Sigmoid colon (tissue), 7 donors: Measurements from ENCODE around the gene CIC. TPM values are rescaled to one million over a fixed set of nuclear protein-coding genes. Genes with fewer than 3 reads are reported as not detected.

Experiments used
- DNase-seq: peaks from one replicate; pipeline ENCODE4 v3.0.0-alpha.2; 2019
- H3K27ac ChIP-seq, 4 donors: fragments of 200-600 bp; sonication (generic); one replicate each; pipeline ENCODE4 v1.5.1; 2016 to 2019; ENCODE audit warnings: mild to moderate bottlenecking in 1 of 4
- H3K27me3 ChIP-seq, 3 donors: fragments of 200-600 bp; sonication (generic); one replicate each; pipeline ENCODE4 v1.5.1; 2019; ENCODE audit warnings: mild to moderate bottlenecking in 1 of 3
- H3K36me3 ChIP-seq, 4 donors: fragments of 200-600 bp; sonication (generic); one replicate each; pipeline ENCODE4 v1.5.1; 2016 to 2019
- H3K4me1 ChIP-seq, 4 donors: fragments of 200-600 bp; sonication (generic); one replicate each; pipeline ENCODE4 v1.5.1; 2017 to 2019
- H3K4me3 ChIP-seq, 4 donors: fragments of 200-600 bp; sonication (generic); one replicate each; pipeline ENCODE4 v1.5.1; 2017 to 2019; ENCODE audit warnings: mild to moderate bottlenecking in 2 of 4, moderate library complexity in 1 of 4
- H3K9me3 ChIP-seq, 4 donors: fragments of 200-600 bp in 3 of 4; sonication (generic) in 3 of 4; one replicate each; pipeline versions ENCODE4 v1.5.1 to v1.6.1; 2013 to 2019
- CTCF ChIP-seq, 4 experiments: fragments of 450-650 bp in 3 of 4; fragments of 200-600 bp in 1 of 4; IDR thresholded peaks; one replicate each; pipeline ENCODE4 v1.5.1; 2016 to 2019; ENCODE audit warnings: antibody characterized with exemption in 4 of 4, mild to moderate bottlenecking in 3 of 4, moderate library complexity in 2 of 4
- EP300 ChIP-seq, 4 donors: sonication (generic); formaldehyde crosslinking; IDR thresholded peaks; one replicate each; pipeline ENCODE4 v1.6.1; 2017; ENCODE audit warnings: antibody characterized with exemption in 4 of 4
- POLR2A ChIP-seq, 2 donors: fragments of 450-650 bp; IDR thresholded peaks; one replicate each; pipeline ENCODE4 v1.6.1; 2016; ENCODE audit warnings: antibody characterized with exemption in 2 of 2, mild to moderate bottlenecking in 2 of 2, moderate library complexity in 2 of 2
- POLR2AphosphoS5 ChIP-seq, 4 donors: sonication (generic); formaldehyde crosslinking; IDR thresholded peaks; one replicate each; pipeline ENCODE4 v1.6.1; 2017; ENCODE audit warnings: antibody characterized with exemption in 4 of 4
- WGBS, 2 donors: extraction: QIAGEN DNeasy Blood & Tissue Kit; methylation state at CpG; one replicate each; pipeline ENCODE4 v1.1.7; 2013; 5-methylcytosine and 5-hydroxymethylcytosine counted together
- intact Hi-C: fragments of 100-400 bp; cut with DNase I; formaldehyde crosslinking; loops from one replicate; pipeline ENCODE4 v1.15.1; 2023
- polyA plus RNA-seq, 3 donors: library from polyadenylated mRNA; stranded (reverse); fragments of 200-250 nt; gene quantifications; one replicate each; pipeline ENCODE4 v1.2.3, GENCODE V29; 2013
- total RNA-seq, 4 donors: library from RNA; depleted of rRNA; stranded (reverse); fragments of >200 nt; gene quantifications; one replicate each; pipeline ENCODE4 v1.1.0, GENCODE V29; 2016
- donor health status: healthy with polysubstance abuse.
- donor health status: Bipolar disorder and iron deficiency.
- donor health status: healthy.

CIC gene
- total and polyA plus RNA-seq, 7 donors, result 8.4 to 42.1 (median 20.0) TPM

- 1% methylated on average over 71 of the region's 71 CpGs for WGBS, 2 donors
- Histone ChIP-seq H3K4me1 (peaks cover 0 to 63% (median 51%) of the 10 kb centered on the region in 4 donors), H3K36me3 (peaks cover 11 to 17% (median 15%) of the 10 kb centered on the region in 4 donors), H3K9me3 (no peaks in the 10 kb centered on the region), H3K27me3 (no peaks in the 10 kb centered on the region), H3K27ac (peak overlapping the region; percentile 99 to 100 (median 100)), H3K4me3 (peak overlapping the region; percentile 84 to 100 (median 98))
- intact Hi-C loops, result loop anchor here (2.0 kb wide), 1 partner anchor 27 kb away; no protein-coding TSS in a partner anchor
- peak; percentile 89 for DNase-seq
- TF ChIP-seq EP300 (IDR thresholded peaks at IDR 0.05) (no peak), POLR2AphosphoS5 (IDR thresholded peaks at IDR 0.05) (peak; percentile 53 to 76 (median 64)), POLR2A (IDR thresholded peaks at IDR 0.05) (peak in 1 of 2 donors; percentile 15), CTCF (IDR thresholded peaks at IDR 0.05) (no peak)
These were observed 15.6 kb upstream of the CIC start for GRCh38 chr19:42253245-42254088.

DNA sequence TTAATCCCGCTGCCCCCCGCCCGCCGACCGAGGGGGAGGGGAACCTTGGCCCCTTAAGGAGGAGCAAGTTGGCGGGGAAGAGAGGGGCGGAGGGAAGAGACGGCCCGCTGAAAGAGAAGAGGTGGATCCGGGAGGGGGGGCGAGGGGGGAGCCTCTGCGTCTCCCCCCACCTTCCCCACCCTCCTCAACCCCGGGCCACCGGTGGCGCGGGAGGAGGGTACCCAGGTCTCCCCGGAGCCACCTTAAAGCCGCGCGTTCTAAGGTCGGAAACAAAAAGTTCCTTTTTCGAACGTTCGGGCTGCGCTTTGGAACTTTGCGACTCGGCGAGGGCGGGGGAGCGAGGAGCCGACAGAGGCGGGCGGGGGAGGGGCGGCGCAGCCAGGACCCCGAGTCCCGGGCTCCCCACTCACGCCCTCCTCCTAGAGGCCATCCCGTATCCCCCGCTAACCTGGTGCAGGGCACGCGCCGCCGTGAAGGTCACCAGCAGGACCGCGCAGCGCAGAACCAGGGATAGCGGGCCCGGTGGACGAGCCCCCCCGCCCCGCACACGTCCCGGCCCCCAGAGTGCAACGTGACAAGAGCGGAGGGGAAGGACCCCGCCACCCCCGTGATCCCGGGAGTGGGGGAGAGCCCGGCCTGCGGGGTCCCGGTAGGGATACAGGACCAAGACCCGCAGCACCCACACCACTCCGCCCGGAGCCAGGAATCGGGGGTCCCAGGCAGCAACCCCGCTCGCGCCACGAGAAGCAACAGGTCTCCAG lies 14.8 kb upstream of the CIC start:
- WGBS, 2 donors, result 0 to 1% methylated on average over 69 to 70 of the region's 70 CpGs
- Histone ChIP-seq H3K9me3 (no peaks in the 10 kb centered on the region), H3K36me3 (peaks cover 3 to 9% (median 7%) of the 10 kb centered on the region in 4 donors), H3K4me3 (peak overlapping the region; percentile 84 to 100 (median 98)), H3K4me1 (peaks cover 0 to 58% (median 47%) of the 10 kb centered on the region in 4 donors), H3K27ac (peak overlapping the region; percentile 99 to 100 (median 100)), H3K27me3 (no peaks in the 10 kb centered on the region)
- TF ChIP-seq EP300 (IDR thresholded peaks at IDR 0.05), result no peak
- TF ChIP-seq POLR2AphosphoS5 (IDR thresholded peaks at IDR 0.05), result peak; percentile 45 to 76 (median 70)
- TF ChIP-seq POLR2A (IDR thresholded peaks at IDR 0.05), result peak in 1 of 2 donors; percentile 29
- TF ChIP-seq CTCF (IDR thresholded peaks at IDR 0.05), result no peak
- intact Hi-C loops, result loop anchor here (2.0 kb wide), 1 partner anchor 27 kb away; no protein-coding TSS in a partner anchor
- DNase-seq, result peak; percentile 91

DNA sequence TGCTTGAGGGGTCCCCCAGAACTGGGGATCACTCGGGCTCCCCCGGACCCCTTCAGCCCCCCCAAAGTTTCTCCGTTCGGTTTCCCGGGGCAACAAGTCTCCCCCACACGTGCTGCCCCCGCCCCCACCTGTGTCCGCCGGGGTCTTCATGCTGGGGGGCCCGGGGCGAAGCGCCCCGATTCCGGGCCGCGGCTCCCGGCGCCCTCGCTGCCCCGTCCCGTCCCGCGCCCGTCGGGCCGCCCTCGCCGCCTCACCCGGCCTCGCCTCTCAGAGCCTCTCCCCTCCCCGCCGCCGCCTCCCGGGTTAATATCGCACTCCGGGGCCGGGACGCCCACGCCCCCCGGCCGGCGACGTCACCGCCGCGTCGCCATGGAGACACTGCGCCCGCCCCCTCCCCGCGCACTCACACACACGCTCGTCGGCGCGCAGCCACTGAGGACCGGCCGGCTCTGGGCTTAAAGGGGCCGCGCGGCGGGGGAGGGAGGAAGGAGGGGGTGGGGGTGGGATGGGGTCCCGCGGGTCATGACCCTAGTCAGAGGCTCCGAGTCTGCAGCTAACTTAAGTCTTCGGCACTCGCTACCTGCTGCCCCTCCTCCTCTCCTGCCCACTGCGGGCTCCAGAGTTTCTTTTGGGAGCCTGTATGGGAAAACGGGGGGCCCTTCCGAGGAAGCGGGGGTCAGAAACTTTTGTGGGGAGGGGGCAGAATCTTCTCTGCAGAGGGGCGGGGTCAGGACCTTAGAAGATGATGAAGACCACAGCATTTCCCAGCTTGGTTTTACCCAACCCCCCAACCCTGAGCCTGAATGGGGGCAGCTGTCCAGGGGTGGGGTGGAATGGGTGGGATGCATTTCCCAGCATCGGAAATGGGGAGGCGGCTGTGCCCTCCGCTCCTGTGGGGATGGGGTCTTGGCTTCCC lies 13.9 kb upstream of the CIC start, which contains the start of gene ERF:
Gene ERF (minus strand): TSS at position 279 of the 916 bp plus-strand sequence. CDS start 129 bp downstream, at position 150.
- intact Hi-C loops, result loop anchor here (1.0 to 2.0 kb wide), 2 partner anchors 13 to 26 kb away; no protein-coding TSS in a partner anchor
- WGBS, 2 donors, result 1% methylated on average over 75 of the region's 75 CpGs
- TF ChIP-seq EP300 (IDR thresholded peaks at IDR 0.05) (peak in 1 of 4 donors; percentile 17), CTCF (IDR thresholded peaks at IDR 0.05) (no peak), POLR2A (IDR thresholded peaks at IDR 0.05) (peak; percentile 33 to 53), POLR2AphosphoS5 (IDR thresholded peaks at IDR 0.05) (peak; percentile 97 to 99 (median 98))
- H3K9me3 ChIP-seq, result no peaks in the 10 kb centered on the region
- H3K4me3 ChIP-seq, result peak within 1 kb of the TSS; percentile 84 to 100 (median 98)
- peak within 1 kb of the TSS; percentile 99 to 100 (median 100) for H3K27ac ChIP-seq
- H3K4me1 ChIP-seq, result peaks cover 0 to 50% (median 39%) of the 10 kb centered on the region in 4 donors
- H3K36me3 ChIP-seq, result peaks cover 0 to under 1% (median under 1%) of the 10 kb centered on the region in 4 donors
- no peaks in the 10 kb centered on the region for H3K27me3 ChIP-seq
- peak; percentile 98 for DNase-seq
